Stimulated activated CD8-positive, alpha-beta memory T cell treated with anti-CD3 and anti-CD28 coated beads, Interleukin-12 subunit alpha, Interleukin-12 subunit beta, amount 100 ng/mL, for 24 hours (primary cell): ENCODE data around the gene ADNP2.

ENCODE experiments used
- DNase-seq: peaks from one replicate; pipeline ENCODE4 v3.0.0-alpha.2; 2020; ENCODE audit errors: extremely low read depth

Gene ADNP2

GRCh38 chr18:80171054-80171872 lies 62.2 kb downstream of the ADNP2 start:
- no peak for DNase-seq

DNA sequence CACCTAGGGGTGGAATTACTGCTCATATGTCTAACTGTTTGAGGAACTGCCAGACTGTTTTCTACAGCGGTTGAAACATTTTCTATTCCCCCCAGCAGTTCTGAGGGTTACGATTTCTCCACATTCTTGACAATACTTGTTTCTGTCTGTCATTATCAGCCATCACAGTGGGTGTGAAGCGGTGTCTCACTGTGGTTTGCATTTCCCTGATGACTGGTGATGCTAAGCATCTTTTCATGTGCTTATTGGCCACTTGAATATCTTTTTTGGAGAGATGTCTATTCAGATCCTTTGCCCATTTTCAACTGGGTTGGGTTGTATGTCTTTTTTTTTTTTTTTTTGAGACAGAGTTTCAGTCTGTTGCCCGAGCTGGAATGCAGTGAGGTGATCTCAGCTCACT lies 63.0 kb downstream of the ADNP2 start:
- DNase-seq = no peak

DNA sequence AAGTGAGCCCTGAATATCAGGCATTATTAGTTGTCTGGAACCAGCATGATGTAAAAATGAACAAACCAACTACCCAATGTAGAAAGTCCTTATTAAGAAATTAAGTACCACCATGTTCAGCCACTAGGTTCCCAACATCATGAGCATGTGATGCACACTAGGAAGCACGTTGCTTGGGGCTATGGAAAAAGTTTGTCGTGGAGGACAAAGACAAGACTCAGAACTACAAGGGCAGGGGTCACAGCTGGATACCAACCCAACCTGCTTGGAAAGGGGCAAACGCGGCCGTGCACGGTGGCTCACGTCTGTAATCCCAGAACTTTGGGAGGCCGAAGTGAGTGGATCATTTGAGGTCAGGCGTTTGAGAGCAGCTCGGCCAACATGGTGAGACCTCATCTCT lies 64.0 kb downstream of the ADNP2 start:
- DNase-seq = no peak

GRCh38 chr18:80175451-80176204 lies 66.6 kb downstream of the ADNP2 start:
- no peak for DNase-seq

GRCh38 chr18:80176334-80177073 lies 67.4 kb downstream of the ADNP2 start:
- DNase-seq = no peak

GRCh38 chr18:80177128-80177527 lies 68.1 kb downstream of the ADNP2 start:
- no peak for DNase-seq

GRCh38 chr18:80178935-80179818 lies 70.1 kb downstream of the ADNP2 start:
- DNase-seq = no peak

DNA sequence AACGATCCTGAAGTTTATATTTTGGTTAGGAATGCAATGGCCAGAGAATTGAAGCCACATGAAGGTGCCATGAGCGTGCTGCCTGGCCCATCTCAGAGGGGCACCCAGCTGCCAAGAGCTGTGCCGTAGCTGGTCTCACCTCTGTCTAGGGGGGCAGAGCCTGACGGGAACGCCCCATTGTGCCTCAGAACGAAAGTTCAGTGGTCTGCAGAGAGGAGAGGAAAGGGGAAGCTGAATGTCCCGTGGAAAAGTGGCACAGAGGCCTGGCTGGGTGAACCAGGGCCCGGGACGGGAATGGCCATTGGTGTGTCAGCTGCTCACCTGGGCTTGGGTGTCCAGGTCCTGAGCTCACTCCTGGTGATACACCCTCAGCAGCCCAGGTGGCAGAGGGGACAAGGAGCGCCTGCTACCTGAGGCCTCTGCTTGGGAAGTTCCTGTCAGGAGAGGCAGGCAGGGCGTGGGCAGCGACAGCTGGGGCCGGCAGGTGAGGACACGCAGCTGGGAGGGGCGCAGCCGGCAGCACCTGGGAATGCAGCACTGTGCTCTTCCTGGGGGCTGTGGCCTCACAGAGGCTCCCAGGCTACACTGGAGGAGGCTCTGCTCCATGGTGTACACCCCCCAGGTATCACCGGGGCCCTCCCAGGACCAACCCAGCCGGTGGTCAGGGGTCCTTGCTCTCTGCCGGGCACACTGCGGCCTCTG lies 70.9 kb downstream of the ADNP2 start:
- DNase-seq = no peak

GRCh38 chr18:80180778-80181564 lies 71.9 kb downstream of the ADNP2 start:
- DNase-seq = no peak

DNA sequence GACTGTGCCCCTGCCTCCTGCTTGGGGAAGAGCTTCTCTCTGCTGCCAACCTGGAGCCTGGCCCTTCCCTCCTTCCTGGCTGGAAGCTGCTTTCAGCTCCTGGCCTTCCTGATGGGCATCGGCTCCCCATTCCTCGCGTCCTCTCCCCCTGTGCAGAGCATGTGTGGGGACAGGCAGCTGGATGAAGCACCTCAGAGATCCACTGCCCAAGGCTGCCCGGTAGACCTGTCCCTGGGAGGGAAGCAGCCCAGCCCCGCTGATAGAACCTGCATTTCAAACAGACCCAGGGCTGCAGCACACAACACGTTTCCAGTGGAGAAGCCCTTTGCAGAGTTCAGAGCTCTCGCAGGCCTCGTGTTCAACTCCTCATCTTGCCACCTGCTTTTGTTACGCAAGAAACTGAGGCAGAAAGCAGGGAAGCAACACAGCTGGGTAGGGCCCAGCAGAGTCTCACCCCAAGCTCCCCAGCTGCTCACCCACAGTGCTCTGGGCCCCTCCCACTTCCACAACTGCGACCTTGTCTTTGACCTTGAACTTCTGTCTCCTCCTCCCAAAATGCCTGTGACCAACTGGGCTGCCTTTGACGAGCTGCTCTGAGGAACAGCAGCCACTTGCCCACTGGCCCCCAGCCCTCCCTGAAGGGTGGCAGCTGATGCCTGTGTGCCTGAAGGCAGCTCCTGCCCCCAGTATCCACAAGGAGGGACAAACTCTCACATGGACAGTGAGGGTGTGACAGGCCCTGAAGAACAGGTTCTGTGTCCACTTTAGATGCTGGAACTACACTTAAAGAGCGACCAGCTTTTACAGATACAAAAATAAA lies 72.8 kb downstream of the ADNP2 start:
- DNase-seq = no peak

- no peak for DNase-seq
Measured at GRCh38 chr18:80182855-80183254, 73.8 kb downstream of the ADNP2 start.

DNA sequence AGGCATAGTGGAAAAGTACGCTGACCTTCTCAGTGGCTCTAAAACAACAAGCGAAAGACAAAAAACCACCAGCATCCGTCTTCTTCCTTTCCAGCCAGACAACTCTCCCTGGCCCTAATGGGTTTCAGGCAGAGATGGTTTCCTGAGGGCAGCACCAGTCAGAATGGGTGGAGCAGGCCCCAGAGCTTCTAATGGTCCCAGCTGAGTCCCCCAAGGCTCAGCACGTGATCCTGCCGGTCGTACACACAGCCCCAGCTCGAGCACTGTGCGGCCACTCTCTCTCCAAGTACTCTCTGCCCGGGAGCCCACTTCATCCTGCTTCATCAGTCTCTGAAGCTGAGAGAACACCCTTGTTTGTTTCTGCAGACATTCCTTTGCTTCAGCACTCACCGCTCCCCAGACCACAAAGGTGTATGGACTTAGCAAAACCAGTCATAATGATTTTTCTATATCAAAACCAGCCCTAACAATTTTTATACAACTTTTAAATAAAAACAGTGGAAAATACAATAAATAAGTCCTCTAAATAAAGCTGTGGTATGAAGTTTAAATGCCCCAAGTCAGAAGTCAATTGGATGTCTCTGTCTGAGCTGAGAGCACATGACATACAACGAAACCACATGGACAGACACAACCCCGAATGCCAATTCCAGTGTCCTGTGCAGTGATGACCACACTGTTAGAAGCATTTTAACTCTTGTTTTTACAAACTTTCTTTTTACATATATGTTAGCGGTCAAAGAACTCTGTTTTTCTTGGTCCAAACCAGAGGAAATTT lies 74.4 kb downstream of the ADNP2 start:
- no peak for DNase-seq

GRCh38 chr18:80184243-80184772 lies 75.2 kb downstream of the ADNP2 start:
- no peak for DNase-seq

DNA sequence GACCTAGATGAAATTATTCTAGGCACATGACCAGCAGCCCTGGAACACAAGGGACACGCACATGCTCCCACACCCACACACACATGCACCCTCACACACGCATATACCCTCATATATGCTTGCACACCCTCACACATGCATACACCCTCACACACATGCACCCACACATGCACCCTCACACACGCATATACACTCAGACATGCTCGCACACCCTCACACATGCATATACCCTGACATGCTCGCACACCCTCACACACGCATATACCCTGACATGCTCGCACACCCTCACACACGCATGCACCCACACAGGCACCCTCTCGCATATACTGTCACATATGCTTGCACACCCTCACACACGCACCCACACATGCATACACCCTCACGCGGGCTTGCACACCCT lies 76.5 kb downstream of the ADNP2 start:
- no peak for DNase-seq

DNA sequence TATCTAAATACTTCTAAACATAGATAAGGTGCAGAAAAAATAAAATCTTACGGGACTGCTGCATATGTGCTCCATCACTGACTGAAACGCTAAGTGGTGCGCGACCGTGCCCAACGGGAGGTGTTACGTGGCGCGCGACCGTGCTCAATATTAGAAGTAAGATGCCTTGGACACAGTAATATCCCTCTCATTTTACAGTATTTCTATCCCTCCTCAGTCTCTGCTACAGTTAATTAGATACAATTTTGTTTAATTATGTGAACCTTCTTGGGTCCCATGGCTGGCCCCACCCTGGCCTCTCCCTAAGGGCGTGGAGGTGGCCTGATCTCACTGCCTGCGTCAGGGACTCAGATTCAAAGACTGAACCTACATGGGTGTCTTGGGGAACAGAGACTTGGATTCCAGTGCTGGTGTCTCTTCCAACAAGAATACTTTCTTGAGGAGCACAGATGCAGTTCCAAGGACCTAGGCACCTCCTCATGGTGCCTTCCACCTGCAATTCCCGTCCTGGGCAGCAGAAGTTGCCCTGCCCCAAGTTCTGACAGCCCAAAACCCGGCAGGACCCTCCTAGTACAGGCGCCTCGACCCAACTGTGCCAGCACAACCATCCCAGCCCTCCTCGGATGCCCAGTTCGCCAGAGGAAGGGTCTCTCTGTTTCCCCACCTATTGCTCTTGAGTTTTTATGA lies 79.0 kb downstream of the ADNP2 start:
- no peak for DNase-seq

GRCh38 chr18:80188643-80189530 lies 79.8 kb downstream of the ADNP2 start:
- no peak for DNase-seq

- DNase-seq = no peak
Measured at GRCh38 chr18:80189531-80189865, 80.4 kb downstream of the ADNP2 start.
